ENCODE results near the gene TCTN1. TPM values are rescaled to one million over a fixed set of nuclear protein-coding genes. Genes with fewer than 3 reads are reported as not detected.
"Not testable (repeated sequence)": the region's sequence is repeated elsewhere in the genome, so short reads cannot be mapped to it uniquely, and the experiment has no call there.

The TCTN1 gene
- polyA plus RNA-seq, 12 donors, result 18.4 to 47.4 (median 24.3) TPM; not detected in 1

DNA sequence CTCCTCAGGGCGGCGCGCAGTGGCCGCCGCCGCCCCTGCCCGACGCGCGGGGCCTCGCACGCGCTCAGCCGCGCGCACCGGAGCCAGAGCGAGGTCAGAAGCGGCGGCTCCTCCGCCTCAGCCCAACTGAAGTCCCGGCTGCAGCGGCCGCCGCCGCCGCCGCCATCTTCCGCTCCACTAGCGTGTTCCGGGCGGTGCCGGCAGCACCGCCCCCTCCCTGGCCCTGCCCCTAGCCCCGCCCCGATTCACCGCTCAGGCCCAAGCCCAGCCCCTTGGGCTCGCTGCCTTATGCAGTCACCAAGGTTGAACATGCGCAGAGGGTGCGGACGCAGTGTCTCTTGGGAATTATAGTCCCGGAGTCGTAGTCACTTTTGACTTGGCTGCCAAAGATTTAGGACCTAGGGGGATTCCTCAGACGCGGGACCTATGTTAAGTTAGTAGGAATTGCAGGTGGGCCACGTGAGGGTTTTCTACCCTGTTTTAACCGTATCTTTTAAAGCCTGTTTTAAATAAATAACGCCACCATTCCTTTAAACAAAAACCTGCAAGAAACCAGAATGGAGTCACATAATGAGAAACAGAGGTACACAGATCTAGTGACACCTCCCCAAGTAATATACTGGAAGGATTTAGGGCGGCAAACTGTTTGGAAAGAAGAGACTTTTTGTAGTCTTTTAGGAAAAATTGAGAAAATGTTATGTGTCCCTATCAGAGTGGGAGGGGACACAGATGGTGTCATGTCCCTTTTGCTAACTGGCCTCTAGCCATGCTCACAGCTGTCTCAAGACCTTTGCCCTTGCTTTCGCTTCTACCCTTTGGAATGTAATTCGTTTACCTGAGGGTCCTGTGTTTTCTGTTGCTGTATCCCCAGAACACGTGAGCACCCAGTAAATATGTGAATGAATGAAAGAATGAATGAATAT, 30.5 kb upstream of the TCTN1 start, which contains the start of gene PPTC7:
PPTC7 (minus strand) TSS at position 182 of the 923 bp plus-strand sequence. CDS start 287 bp downstream, outside the sequence.
- peak; percentile 98 for DNase-seq

DNA sequence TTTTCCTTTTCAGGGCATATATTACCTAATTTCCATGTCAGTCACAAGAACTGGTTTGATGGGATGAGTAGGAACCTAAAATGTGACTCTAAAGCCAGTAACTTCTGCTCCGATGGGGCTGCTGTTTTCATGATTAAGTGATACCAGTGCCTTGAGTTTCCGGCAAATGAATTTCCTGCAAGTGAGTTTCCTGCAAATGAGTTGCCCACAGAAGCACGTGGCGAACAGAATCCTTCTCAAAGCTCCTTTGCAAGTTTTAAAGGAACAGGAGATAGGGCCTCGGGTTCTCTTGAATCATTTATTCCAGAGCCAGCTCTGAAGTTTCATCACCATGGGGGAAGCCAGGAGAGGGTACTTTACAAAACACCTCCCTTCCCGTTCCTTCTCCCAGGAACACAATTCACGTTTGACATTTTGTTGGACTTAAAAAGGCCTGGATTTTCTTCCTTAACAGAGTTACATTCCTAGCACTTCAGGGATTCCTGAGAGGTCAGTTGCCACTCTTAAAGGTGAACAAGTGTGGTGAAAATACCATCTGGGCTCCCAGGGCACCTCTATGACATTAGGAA, 28.6 kb upstream of the TCTN1 start:
- DNase-seq, result no peak

DNA sequence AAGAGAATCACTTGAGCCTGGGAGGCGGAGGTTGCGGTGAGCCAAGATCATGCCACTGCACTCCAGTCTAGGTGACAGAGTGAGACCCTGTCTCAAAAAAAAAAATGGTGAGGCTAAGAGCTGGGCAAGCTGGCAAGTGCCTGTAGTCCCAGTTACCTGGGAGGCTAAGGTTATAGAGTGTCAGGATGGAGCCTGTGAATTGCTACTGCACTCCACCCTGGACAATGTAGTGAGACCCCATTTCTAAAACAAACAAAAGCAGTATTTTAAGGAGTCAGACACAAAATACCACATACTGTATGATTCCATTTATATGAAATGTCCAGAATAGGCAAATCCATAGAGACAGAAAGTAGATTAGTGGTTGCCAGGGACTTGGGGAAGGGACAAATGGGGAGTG, 26.8 kb upstream of the TCTN1 start:
- not testable (repeated sequence) for DNase-seq

DNA sequence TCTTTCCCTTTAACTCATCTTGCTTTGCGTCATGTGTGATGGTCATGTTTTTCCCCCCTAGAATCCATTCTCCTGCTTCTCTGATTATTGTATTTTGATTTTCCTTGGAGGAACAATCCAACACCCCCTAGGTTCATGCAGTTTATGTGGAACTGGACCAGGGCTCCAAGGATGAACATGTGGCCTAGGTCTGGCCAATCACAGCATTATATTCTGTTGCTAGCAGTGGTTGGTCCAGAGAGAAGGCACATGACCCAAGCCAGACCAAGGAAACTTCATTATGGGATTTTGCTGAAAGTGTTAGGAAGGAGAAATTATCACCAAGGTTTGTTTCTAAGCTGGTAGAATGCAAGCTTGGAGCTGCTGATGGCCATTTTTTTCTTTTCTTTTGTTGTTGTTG, 23.9 kb upstream of the TCTN1 start:
- no peak for DNase-seq

DNA sequence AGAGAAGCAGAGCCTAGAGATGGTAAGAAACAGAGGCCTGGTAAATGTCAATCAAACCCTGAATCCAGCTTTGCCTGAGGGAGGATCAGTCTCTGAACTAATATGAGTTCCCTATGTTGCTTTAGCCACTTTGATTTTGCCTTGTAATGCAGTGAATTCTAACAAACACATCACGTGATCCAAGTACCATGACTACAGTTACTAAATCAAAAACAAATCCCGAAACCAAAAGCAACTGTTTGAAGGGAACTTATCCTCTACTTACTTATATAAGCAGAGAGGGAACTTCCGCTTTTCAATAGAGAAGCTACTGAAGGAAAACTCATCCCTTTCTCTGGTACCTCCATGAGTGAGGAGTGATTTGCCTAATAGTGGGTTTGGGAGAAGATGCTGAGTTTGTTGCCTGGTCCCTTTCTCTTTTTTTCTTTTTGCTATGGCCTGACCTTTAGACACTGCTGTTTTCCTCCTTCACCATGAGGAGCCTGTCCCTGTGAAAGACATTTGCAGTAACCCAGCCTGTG, 23.1 kb upstream of the TCTN1 start:
- DNase-seq, result no peak

DNA sequence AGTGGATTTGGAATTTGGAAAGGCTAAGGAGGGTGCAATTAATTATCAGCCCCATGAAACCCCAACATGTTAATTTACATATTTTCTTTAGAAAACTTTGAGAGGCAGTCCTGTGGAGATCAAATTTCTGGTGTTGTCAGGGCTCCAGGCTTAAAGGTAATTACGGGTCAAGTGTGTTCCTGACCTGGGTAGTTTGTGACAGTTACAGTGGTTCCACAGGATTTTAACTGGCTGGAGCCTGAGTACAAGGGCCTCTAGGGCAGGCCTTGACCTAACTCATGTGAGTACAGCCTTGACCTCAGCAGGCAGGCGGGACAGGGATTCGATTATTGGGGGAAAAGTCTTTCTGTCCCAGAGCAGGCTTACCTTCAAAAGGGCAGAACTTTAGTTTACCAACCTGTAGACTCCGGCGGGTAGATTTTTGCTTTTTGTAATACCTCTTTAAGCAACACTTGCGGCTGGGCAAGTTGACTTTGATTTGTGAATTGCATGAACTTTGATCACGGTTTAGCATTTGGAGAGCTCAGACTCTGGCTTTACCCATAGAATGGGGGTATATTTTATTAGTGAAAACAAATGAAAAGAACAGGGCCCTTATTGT, 22.4 kb upstream of the TCTN1 start:
- DNase-seq, result no peak

DNA sequence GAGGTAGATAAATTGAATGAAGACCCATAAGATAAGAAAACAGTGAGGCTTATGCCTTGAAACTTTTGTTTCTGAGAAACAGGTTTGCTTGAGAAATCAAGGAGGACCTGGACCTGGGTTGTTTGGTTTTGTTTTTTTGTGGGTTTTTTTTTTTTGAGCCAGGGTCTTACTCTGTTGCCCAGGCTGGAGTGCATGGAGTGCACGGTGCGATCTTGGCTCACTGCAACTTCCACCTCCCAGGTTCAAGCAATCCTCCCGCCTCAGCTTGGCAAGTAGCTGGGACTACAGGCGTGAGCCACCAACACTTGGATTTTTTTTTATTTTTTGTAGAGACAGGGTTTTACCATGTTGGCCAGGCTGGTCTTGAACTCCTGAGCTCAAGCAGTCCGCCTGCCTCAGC, 21.9 kb upstream of the TCTN1 start:
- no peak for DNase-seq

DNA sequence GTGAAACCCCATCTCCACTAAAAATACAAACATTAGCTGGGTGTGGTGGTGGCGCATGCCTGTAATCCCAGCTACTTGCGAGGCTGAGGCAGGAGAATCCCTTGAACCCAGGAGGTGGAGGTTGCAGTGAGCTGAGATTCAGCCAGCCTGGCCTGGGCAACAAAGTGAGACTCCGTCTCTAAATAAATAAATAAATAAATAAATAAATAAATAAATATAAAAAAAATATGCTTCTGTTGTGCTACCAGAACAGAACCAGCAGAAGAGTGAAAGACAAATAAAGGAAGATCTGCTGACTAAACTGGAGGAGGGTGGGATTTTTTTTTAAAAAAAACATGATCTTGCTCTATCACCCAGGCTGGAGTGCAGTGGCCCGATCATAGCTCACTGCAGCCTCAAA, 21.0 kb upstream of the TCTN1 start:
- DNase-seq, result not testable (repeated sequence)

DNA sequence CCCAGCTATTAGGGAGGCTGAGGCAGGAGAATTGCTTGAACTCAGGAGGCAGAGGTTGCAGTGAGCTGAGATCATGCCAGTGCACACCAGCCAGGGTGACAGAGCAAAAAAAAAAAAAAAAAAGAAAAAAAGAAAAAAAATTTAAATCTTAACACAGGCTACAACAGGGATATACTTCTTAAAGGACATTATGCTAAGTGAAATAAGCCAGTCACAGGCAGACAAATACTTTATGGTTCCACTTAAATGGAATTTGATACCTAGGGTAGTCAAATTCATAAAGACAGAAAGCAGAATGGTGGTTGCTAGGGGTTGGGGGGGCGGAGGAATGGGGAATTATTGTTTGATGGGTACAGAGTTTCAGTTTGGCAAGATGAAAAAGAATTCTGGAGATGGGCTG, 16.0 kb upstream of the TCTN1 start:
- no peak for DNase-seq

DNA sequence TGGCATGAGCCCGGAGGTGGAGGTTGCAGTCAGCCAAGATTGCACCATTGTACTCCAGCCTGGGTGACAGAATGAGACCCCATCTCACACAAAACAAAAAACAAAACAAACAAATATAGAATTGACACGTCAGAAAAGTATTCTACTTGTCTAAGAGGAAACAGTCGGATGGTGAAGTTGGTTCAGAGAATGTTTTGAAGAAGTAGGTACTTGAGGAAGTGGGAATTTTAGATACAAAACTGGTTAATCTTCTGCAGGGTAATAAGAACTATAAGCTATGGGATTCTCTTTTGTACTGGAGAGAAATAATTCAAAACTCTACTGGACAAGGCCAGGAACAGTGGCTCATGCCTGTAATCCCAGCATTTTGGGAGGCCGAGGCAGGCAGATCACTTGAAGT, 14.6 kb upstream of the TCTN1 start:
- no peak for DNase-seq

DNA sequence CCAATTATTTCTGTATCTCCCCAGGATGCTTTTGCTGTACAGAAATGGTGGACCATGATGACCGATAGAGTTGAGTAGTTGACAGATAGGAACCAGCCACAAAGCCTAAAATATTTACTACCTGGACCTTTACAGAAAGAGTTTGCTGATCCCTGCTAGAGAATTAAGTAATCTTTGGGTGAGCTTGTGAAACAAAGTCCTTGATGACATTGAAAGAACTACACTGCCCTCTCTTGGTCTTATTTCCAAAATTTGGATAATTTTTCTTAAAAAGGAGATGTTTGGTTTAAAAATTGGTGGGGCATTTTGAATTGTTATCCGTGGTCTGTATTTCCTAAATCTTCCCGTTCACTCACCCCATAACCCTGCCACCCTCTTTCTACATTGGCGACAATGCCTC, 13.7 kb upstream of the TCTN1 start:
- DNase-seq, result no peak

DNA sequence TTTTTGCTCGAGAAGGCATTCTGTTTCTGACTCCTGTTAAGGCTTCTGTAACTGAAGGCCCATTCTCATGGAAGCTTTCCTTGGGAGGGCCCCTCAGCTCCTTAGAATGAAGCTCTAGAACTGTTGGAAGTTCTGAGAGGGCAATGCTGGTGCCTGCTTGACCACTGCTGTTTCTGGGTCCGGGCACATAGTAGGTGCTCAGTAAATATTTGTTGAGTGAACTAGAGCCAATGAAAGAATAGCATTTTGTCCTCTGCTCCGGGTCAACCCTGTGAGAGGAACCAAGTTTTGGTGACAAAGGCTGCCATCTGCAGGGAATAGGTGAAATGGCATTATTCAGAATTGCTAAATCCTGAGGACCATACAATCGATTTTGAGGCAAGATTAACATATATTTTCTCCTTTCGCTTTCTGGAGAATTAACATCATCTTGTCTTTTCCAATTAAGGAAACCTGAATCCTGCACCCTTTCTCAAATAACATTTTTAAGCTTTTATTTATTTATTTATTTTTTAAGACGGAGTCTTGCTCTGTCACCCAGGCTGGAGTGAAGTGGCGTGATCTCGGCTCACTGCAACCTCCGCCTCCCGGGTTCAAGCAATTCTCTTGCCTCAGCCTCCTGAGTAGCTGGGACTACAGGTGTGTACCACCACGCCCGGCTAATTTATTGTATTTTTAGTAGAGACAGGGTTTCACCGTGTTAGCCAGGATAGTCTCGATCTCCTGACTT, 11.7 kb upstream of the TCTN1 start:
- not testable (repeated sequence) for DNase-seq

DNA sequence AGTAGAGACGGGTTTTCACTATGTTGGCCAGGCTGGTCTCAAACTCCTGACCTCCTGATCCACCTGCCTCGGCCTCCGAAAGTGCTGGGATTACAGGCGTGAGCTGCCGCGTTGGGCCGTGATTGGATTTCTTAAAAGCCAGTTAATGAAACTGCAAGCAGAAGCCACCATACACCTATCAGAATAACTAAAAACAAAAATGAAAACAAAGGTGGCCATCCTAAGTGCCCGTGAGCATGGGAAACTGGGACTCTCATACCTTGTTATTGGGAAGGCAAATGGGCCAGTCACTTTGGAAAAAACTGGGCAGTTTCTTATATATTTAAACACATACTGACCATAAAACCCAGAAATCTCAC, 7.7 kb upstream of the TCTN1 start:
- no peak for DNase-seq

DNA sequence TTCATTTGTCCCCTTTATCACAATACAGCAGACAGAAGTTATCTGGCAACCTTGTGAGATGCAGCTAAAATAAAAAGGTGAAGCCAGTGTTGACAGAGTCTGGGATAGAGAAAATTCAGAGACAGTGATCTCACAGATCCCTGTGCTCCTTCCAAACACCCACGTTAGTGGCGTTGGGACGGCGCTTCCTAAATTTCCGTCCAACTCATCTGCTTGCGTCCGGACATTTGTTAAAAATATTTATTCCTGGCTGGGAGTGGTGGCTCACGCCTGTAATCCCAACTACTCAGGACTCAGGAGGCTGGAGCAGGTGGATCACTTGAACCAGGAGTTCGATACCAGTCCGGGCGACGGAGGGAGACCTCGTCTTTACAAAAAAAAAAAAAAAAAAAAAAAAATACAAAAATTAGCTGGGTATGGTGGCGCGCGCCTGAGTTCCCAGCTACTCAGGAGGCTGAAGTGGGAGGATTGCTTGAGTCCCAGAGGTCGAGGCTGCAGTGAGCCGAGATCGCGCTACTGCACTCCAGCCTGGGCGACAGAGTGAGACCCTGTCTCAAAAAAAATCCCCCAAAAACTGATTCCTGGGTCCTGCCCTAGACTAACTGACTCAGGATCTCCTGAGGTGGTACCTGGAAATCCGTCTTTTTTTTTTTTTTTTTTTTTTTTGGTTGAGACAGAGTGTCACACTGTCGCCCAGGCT, 708 bp upstream of the TCTN1 start:
- DNase-seq, result no peak

DNA sequence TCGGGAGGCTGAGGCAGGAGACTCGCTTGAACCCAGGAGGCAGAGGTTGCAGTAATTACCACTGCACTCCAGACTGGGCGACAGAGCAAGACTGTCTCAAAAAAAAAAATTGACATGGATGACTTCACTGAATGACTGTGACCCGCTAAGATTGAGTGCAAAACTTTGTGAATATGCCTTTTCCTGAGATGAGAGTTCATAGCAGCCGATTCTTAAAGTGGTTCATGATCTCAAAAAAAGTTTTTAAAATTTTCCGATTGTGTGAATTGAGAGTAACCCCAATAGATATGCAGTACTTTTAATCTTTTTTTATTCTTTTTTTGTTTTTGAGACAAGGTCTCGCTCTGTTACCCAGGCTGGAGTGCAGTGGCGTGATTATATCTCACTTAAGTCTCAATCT, 1.2 kb downstream of the TCTN1 start:
- DNase-seq, result no peak

DNA sequence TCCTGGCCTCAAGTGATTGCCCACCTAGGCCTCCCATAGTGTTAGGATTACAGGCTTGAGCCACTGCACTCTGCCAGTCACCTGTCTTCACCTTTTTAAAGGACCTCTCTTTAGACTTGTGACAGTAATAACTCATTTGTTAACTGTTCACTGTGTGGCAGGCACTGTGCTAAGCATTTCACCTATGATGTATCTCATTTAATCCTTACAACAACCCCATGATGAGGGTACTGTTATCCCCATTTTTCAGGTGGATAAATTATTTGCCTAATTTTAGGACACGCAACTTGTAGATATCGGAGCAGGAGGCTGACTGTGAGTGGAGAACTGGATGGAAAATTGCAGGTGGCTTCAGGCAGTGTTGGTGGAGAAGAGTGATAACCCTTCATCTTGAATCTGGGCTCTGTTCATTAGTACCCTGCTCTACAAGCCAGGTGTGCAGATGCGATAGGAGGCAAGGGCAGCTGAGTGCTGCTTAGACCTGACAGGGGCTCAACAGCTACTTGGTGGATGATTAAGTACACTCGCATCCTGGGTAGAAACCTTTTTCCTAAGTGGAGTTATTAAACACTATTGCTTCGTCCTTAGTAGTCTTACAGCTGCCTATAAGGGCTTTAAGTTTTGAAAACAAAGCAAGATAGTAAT, 2.7 kb downstream of the TCTN1 start:
- DNase-seq, result no peak

DNA sequence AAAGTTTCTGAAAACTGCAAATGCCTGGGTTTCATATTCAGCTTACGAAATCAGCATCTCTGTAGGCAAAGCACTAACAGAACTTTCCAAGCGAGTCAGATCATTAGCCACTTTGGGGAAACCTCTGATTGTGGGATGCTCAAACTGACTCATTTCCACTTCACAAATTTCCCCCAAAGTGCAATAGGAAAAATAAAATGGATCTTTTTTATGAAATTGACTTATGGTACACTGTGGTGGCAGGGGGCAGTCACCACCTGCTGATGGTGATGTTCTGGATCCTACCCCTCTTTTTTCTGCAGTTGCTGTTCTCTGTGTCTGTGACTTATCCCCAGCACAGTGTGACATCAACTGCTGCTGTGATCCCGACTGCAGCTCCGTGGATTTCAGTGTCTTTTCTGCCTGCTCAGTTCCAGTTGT, 5.6 kb downstream of the TCTN1 start:
- DNase-seq, result no peak

DNA sequence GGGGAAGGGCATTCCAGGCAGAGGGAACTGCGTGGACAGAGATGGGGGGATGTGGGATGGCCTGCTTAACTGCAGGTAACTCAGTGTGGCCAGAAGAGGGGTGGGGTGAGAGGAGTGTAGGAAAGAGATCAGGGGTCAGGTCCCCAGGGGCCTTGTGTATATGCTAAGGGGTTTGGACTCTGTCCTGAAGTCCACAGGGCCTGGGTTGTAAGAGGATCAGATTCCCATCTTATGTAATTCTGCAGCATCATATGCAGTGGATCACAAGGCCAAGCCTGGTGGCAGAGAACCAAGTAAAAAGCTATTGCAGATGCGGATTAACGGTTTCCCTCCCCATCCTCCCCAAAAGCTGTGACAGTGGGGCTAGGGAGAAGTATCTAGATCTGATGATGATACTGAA, 8.7 kb downstream of the TCTN1 start:
- DNase-seq, result no peak

DNA sequence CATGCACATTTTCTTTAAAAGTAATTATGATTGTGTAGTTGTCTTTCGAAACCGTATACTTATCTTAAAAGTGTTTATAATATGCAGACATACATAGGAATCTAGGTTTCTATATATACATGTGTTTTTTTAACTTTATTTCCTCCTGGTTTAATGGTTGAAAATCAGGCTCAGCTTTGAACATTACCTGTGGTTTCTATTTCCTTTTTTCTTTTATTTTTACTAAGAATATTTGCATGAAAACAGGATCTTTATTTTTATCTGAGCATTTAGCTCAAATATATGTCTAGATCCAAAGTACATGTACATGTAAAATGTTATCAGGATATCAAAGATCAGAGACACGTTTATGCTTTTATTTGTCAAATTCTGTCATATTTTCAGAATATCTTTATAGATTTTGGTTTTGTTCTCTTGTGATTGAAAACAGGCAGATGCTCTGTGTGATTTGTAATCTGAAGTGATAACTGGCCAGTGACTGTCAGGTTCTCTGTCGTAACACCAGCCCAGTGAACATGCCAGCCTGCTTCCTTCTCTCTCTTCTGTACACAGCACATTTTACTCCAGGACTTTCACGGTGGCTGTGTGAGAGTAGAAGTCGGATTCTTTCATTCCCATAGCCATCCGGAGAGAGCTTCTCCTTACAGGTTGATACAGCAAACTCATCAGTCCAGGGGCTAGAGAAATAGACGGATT, 13.7 kb downstream of the TCTN1 start:
- DNase-seq, result no peak

DNA sequence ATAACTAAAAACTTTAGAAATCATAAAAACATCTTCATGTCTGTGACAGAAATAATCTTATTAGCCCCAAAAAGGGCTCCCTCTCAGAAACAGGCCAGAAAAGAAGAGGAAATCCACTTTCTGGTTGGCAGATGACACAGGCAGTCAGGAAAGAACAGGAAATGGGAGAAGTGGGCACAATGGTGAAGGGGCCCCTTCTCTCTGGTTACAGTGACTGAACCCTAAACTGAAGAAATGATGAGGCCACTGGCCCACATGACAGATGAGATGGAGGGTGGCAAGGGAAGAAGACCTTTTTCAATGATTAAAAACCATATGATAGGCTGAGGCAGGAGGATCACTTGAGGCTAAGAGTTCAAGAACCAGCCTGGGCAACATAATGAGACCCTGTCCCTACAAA, 21.1 kb downstream of the TCTN1 start:
- no peak for DNase-seq

Measured in muscle of arm (tissue), 12 donors.